HEK293T (cell line): Measurements from ENCODE around the gene FAS.

Source experiments
- ARNT ChIP-seq: fragments of 450-650 bp; IDR thresholded peaks from 2 replicates; pipeline ENCODE4 v1.6.1; 2017; ENCODE audit warnings: mild to moderate bottlenecking
- BHLHE40 ChIP-seq: fragments of 450-650 bp; IDR thresholded peaks from 2 replicates; pipeline ENCODE4 v1.6.1; 2016; ENCODE audit warnings: mild to moderate bottlenecking, moderate library complexity, borderline replicate concordance
- CTBP1 ChIP-seq: fragments of 450-650 bp; IDR thresholded peaks from 2 replicates; pipeline ENCODE4 v1.6.1; 2016; ENCODE audit warnings: borderline replicate concordance
- ELF4 ChIP-seq: fragments of 450-650 bp; IDR thresholded peaks from 2 replicates; pipeline ENCODE4 v1.6.1; 2017; ENCODE audit warnings: antibody characterized with exemption
- FOXA1 ChIP-seq: fragments of 450-650 bp; IDR thresholded peaks from 2 replicates; pipeline ENCODE4 v1.6.1; 2016; ENCODE audit warnings: mild to moderate bottlenecking
- FOXM1 ChIP-seq: fragments of 450-650 bp; IDR thresholded peaks from 2 replicates; pipeline ENCODE4 v1.6.1; 2017; ENCODE audit warnings: mild to moderate bottlenecking, borderline replicate concordance
- HDGF ChIP-seq: fragments of 450-650 bp; IDR thresholded peaks from 2 replicates; pipeline ENCODE4 v1.6.1; 2017; ENCODE audit warnings: antibody characterized with exemption, borderline replicate concordance
- L3MBTL2 ChIP-seq: fragments of 450-650 bp; conservative IDR thresholded peaks from 2 replicates; pipeline ENCODE4 v1.6.1; 2016; ENCODE audit warnings: mild to moderate bottlenecking
- LEF1 ChIP-seq: fragments of 450-650 bp; IDR thresholded peaks from 2 replicates; pipeline ENCODE4 v1.6.1; 2017; ENCODE audit warnings: mild to moderate bottlenecking, borderline replicate concordance
- NFRKB ChIP-seq: fragments of 450-650 bp; IDR thresholded peaks from 2 replicates; pipeline ENCODE4 v1.6.1; 2016; ENCODE audit warnings: mild to moderate bottlenecking, moderate library complexity
- SP1 ChIP-seq: fragments of 450-650 bp; IDR thresholded peaks from 2 replicates; pipeline ENCODE4 v1.6.1; 2017
- SUZ12 ChIP-seq: fragments of 450-650 bp; IDR thresholded peaks from 2 replicates; pipeline ENCODE4 v1.6.1; 2016; ENCODE audit warnings: mild to moderate bottlenecking
- TARDBP ChIP-seq: fragments of 450-650 bp; IDR thresholded peaks from 2 replicates; pipeline ENCODE4 v1.6.1; 2016
- ZNF384 ChIP-seq: fragments of 450-650 bp; IDR thresholded peaks from 2 replicates; pipeline ENCODE4 v1.6.1; 2016

DNA sequence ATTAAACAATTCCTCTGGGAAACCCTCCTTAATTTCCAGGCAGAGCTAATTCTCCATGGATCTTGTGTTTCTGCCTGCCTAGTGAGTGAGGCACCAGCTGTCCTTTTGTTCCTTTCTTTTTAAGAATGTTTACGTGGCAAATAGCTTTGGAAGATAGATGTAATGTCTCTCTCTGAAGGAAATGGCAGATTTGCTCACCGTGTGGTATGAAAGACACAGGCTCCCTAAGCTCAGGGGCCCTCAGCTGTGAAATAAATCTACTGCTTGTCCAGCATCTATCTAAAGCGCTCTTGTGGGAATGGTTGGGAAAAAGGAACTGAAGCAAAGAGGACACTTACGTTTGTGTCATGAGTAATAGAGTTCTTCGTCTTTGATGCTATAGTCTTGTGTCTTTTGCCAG is 64.6 kb downstream of the FAS start:
- TF ChIP-seq TARDBP (no peak), FOXM1 (no peak), SUZ12 (no peak), ELF4 (no peak), SP1 (no peak), ZNF384 (no peak), FOXA1 (no peak), L3MBTL2 (no peak), HDGF (no peak), ARNT (no peak), LEF1 (no peak), CTBP1 (no peak), BHLHE40 (no peak), NFRKB (no peak)
